ENCODE measurements around the gene CISTR.
"Not testable (repeated sequence)": the region's sequence is repeated elsewhere in the genome, so short reads cannot be mapped to it uniquely, and the experiment has no call there.

CISTR gene

GRCh38 chr12:53751336-53752191, at the start of gene CISTR:
Gene CISTR, minus strand, starts transcription at chr12:53751979.
- DNase-seq (ENCODE audit: low read depth in 2 of 2), result peak in 1 of 2 donors; percentile 49

DNA sequence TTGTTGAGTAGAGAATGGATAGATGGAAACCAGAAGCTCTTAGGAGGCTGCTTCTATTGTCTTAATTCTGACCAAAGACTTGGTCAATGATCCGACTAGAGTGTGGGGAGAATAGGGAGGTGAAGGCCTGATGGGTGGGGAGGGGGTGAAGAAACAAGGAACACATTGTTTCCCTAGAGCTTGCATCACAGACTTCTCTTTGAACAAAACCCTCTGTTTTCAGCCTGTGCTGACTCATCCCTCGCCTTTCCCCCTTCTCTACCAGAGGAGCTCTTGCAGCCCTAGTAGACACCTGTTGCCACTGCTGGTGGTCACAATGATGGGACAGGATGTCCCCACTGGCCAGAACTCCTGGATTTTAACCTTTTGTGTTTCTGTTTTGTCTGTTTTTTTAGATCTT, 46.8 kb upstream of the CISTR start:
- DNase-seq (ENCODE audit: low read depth in 2 of 2), result no peak

DNA sequence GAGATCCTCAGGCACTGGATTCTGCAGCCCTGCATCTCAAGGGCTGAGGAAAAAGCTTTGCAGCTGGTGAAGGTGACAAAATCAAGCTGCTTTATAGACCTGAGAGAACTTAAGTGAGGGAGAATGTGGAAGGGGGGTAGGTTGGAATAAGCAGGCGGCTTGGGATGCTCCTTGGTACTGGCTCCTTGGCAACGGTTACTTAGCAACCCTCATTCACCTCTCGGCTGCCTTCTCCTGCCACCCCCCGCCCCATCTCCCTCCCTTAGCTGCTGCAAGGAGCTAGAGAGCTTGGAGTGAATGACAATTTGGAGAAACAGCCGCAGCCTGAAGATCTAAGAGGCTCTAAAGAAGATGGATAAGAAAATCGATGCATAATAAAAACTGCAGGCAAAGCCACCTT, 44.1 kb upstream of the CISTR start:
- no peak for DNase-seq (ENCODE audit: low read depth in 2 of 2)

DNA sequence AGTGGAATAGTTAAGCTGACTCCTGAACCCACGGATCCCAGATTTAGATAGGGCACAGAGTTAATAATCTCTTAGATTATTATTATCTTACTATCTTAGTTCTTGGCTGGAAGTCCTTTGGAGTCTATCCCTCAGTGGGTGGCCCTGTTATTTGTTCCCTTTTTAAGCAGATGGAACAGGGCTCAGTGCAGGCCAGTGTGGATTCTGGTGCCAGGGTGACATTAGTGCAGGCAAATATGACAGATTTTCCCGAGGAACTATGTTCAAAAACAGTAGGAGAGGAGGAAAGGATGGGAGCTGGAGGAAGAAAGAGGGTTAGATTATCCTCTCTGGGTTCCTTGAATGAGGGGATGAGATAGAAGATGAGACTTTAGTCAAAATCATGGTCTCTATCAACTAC, 41.4 kb upstream of the CISTR start:
- DNase-seq (ENCODE audit: low read depth in 2 of 2), result no peak

GRCh38 chr12:53791735-53792326, 40.1 kb upstream of the CISTR start:
- peak in 1 of 2 donors; percentile 7 for DNase-seq (ENCODE audit: low read depth in 2 of 2)

- no peak for DNase-seq (ENCODE audit: low read depth in 2 of 2)
Measured at GRCh38 chr12:53789570-53789969, 37.8 kb upstream of the CISTR start.

DNA sequence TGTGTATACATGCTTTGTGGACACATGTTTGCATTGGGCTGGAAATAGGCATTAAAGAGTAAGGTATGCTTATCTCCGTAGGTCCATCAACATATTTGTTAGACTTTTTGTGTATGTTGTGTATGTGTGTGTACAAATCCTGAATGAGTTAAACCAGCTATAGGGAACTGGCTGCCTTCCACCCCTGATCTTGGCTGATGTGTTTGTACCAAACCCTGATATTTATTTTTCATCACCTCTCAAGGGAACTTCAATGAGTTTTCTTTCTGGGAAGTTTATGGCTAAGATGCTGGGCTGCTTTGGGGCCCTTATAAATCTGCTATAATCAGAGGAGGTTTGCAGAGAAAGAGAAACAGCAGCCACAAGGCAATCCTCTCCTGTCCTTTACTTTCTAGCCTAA, 37.1 kb upstream of the CISTR start:
- DNase-seq (ENCODE audit: low read depth in 2 of 2), result no peak

GRCh38 chr12:53786411-53786810, 34.6 kb upstream of the CISTR start:
- DNase-seq (ENCODE audit: low read depth in 2 of 2), result no peak

- no peak for DNase-seq (ENCODE audit: low read depth in 2 of 2)
Measured at GRCh38 chr12:53785161-53785560, 33.4 kb upstream of the CISTR start.

DNA sequence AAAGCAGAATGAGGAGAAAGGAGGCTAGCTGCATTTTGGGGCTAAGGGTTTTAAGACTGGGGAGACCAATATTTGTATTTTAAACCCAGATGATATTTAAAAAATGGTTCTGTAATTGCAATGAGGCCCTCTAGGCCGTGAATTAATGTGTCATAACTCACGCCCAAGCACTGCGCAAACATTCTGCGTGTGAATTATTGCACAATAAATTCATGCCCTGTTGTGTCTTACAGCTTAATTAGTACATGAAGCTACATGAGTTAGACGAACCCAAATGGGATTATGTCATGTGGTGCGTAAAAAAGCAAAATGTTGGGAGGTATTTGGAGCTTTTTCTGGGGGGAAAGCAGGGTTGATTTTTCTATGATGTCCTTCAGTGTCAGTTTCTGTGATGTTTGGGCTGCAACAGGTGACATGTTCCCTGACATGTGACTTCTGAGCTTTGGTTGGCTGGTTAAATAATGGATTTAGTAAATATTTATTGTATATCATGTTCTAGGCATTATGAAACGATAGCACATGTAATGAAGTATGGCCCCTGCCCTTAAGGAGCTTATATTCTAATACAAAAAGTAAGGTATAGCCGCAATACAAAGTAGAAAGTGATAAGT, 30.4 kb upstream of the CISTR start:
- no peak for DNase-seq (ENCODE audit: low read depth in 2 of 2)

DNA sequence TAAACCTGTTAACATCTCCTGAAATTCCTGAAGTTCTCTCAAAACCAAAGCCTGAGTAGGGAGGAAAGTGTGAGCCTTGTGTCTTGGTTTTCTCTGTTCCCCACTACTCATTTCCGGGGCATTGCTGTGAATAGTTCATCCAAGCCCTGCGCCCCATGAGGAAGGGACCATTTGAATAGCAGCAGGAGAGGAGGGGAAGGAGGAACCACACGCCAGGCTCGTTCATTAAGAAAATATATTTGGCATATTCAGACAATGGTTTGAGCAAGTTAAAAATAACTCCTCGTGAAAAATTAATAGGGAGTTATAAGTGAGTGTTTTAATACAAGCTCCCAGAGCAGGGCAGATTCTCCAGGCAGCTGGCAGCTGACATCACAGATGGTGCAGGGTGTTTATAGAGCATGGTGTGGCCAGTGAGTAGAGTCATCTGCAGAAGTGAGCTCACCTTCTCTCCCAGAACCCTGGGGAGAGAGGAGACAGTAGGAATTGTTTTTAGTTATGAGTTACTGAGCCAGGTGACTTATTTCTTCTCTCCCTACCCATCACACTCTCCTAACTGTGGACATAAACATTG, 29.5 kb upstream of the CISTR start:
- no peak for DNase-seq (ENCODE audit: low read depth in 2 of 2)

DNA sequence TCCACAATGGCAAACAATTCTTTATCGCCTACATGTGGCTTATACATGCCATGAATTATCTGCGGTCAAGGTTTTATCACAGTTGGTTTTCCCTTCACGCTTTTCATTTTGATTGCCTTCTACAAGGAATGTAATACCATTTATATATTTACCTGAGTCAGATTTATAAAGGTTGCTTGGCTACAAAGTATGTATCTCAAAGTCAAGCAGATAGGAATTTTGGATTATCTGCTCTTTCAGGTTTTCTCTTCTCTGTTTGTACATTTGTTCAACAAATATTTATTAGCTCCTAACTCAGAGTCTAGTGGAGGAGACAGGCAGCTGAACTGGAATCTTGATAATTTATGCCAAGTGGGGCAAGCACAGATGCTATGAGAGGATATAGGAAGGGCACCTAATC, 28.5 kb upstream of the CISTR start:
- DNase-seq (ENCODE audit: low read depth in 2 of 2), result no peak

- DNase-seq (ENCODE audit: low read depth in 2 of 2), result not testable (repeated sequence)
Measured at GRCh38 chr12:53779679-53780078, 27.9 kb upstream of the CISTR start.

GRCh38 chr12:53777936-53778644, 26.3 kb upstream of the CISTR start:
- DNase-seq (ENCODE audit: low read depth in 2 of 2), result no peak

DNA sequence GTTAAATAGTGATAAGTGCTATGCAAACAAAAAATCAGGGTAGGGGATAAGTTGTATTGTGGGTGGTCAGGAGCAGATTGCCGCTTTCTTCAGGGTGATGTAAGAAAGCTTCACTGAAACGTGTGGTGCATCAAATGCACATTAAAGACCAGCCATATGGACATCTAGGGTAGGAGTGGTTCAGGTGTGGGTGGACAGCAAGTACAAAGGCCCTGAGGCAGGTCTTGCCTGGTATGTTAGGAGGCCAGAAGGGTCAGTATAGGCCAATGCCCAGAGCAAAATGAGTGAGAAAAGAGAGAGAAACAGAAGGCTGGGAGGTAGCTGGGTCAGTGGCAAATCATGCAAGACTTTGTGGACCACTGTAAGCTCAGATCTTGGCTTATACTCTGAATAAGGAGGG, 25.6 kb upstream of the CISTR start:
- DNase-seq (ENCODE audit: low read depth in 2 of 2), result no peak

DNA sequence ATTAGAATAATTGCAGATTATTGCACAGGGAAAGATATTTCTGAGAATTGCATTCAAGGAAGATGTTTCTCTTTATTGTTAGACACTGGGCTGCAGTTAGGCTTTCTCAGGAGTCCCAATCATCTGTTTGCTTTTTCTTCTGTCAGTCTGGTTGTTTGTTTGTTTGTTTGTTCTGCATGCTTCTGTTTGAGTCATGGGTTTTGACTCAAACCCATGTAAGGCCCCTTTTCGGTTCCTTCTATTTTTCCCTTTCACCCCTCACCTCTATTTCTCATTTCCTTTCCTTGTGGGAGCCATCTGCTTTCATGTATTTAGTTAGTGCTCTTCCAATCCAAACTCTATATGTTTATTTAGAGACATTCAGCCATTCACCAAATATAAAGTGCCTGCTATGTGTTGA, 25.1 kb upstream of the CISTR start:
- no peak for DNase-seq (ENCODE audit: low read depth in 2 of 2)

DNA sequence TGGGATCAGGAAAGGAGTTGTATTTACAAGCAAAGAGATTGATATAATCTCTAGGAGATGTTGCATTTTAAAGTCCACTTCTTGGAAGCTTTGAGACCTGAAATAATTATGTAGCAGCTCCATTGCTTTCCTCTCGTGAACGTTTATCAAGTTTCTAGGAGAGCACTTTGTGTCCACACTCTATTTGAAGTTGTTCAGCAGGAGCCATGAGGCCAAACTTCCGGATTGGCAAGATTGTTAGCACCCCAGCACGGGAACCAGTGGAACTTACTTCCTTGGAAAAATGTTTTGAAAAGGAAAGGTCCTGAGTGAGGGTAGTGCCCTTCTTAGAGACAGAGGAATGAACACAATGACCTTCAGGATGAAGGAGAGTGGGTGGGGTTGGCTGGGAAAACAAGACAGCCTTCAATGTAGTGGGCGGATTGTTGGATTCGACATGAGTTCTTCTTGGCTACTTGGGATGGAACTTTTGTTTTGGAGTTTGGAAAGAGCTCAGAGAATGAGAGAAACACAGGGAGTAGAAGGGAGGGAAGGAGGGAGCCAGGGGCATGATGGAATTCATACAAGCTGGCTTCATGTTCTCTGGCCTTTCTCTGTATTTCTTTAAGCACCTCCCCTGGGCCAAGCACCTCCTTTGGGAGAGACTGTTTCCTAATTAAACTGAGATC, 23.8 kb upstream of the CISTR start:
- no peak for DNase-seq (ENCODE audit: low read depth in 2 of 2)

DNA sequence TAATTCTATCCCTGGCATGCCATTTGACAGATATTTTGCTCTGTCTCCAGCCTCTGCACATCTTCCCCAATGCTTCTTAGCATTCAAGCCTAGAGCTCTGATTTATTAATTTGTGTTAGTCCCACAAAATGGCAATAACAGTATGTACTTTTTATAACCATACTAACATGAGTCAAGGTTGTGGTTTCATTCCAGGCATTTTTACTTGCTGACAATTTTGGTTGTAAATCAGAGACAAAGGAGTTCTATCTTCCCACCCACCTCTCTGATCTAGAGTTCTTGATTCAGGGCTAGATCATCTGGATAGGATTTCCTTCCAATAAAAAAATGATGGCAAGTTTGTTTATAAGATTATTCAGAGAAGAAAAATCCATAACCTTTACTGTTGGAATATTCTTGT, 18.5 kb upstream of the CISTR start:
- no peak for DNase-seq (ENCODE audit: low read depth in 2 of 2)

DNA sequence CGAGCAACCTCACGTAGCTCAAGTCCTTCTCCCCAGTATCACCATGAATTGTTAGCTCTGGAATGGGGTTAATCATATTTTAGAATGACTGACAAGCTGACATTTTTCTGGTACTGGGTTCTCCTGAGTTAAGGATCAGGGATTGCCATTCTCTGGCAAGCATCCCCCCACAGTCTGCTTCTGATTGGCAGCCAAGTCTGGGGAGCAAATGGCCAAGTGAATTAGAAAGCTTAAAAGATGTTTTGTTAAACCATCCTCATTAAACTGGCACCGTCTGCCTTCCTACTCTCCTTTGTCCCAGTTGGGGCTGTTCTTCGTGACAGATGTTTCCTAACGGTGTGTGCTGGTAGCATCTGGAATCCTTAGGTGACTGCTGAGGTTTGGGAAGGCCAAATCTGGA, 17.2 kb upstream of the CISTR start:
- DNase-seq (ENCODE audit: low read depth in 2 of 2), result no peak

- DNase-seq (ENCODE audit: low read depth in 2 of 2), result no peak
Measured at GRCh38 chr12:53766881-53767280, 15.1 kb upstream of the CISTR start.

GRCh38 chr12:53765891-53766290, 14.1 kb upstream of the CISTR start:
- DNase-seq (ENCODE audit: low read depth in 2 of 2), result no peak

- no peak for DNase-seq (ENCODE audit: low read depth in 2 of 2)
Measured at GRCh38 chr12:53764615-53765014, 12.8 kb upstream of the CISTR start.
